HepG2 (cell line): ENCODE measurements around the gene GNG7. TPM values are rescaled to one million over a fixed set of nuclear protein-coding genes. Genes with fewer than 3 reads are reported as not detected.

ENCODE experiments used
- ATF3 ChIP-seq: sonication (generic); formaldehyde crosslinking; IDR thresholded peaks from 2 replicates; pipeline ENCODE4 v1.4.0; 2020; ENCODE audit warnings: missing genetic modification reagents
- CSRNP1 ChIP-seq: sonication (generic); formaldehyde crosslinking; IDR thresholded peaks from 2 replicates; pipeline ENCODE4 v1.8.1; 2023; ENCODE audit warnings: mild to moderate bottlenecking, missing genetic modification reagents
- GLI4 ChIP-seq: sonication (generic); formaldehyde crosslinking; IDR thresholded peaks from 2 replicates; pipeline ENCODE4 v1.5.1; 2020; ENCODE audit warnings: missing genetic modification reagents, mild to moderate bottlenecking, moderate library complexity, borderline replicate concordance
- HCFC1 ChIP-seq: fragments of 150-350 bp; IDR thresholded peaks from 2 replicates; pipeline ENCODE4 v1.6.1; 2014; ENCODE audit warnings: low read depth, low read length
- IRX3 ChIP-seq: sonication (generic); formaldehyde crosslinking; IDR thresholded peaks from 2 replicates; pipeline ENCODE4 v1.8.1; 2023; ENCODE audit warnings: mild to moderate bottlenecking, low read depth, missing genetic modification reagents, borderline replicate concordance
- KDM1A ChIP-seq: IDR thresholded peaks from 2 replicates; pipeline ENCODE4 v1.6.1; 2016; ENCODE audit warnings: missing compliant biosample characterization
- NFIB ChIP-seq: sonication (generic); formaldehyde crosslinking; IDR thresholded peaks from 2 replicates; pipeline ENCODE4 v1.9.0; 2021; ENCODE audit warnings: missing genetic modification reagents, mild to moderate bottlenecking, borderline replicate concordance
- NFKBIZ ChIP-seq: IDR thresholded peaks from 2 replicates; pipeline ENCODE4 v1.6.1; 2018; ENCODE audit warnings: missing genetic modification reagents, missing compliant biosample characterization
- NKX3-1 ChIP-seq: sonication (generic); formaldehyde crosslinking; IDR thresholded peaks from 2 replicates; pipeline ENCODE4 v1.5.0; 2020; ENCODE audit warnings: missing genetic modification reagents
- ONECUT2 ChIP-seq: sonication (generic); formaldehyde crosslinking; IDR thresholded peaks from 2 replicates; pipeline ENCODE4 v1.4.0; 2020; ENCODE audit warnings: missing genetic modification reagents
- PHF20 ChIP-seq: sonication (generic); formaldehyde crosslinking; IDR thresholded peaks from 2 replicates; pipeline ENCODE4 v1.5.0; 2020; ENCODE audit warnings: mild to moderate bottlenecking, missing genetic modification reagents
- RBM22 ChIP-seq: fragments of 200-400 bp; formaldehyde crosslinking; optimal IDR thresholded peaks from 2 replicates; pipeline ENCODE3; 2017; ENCODE audit warnings: mild to moderate bottlenecking, low read length, moderate library complexity
- RFXANK ChIP-seq: IDR thresholded peaks from 2 replicates; pipeline ENCODE4 v1.6.1; 2016
- SIX1 ChIP-seq: sonication (generic); formaldehyde crosslinking; IDR thresholded peaks from 2 replicates; pipeline ENCODE4 v1.4.0; 2020; ENCODE audit warnings: missing genetic modification reagents, borderline replicate concordance
- SMAD1 ChIP-seq: sonication (generic); formaldehyde crosslinking; IDR thresholded peaks from 2 replicates; pipeline ENCODE4 v1.4.0; 2020; ENCODE audit warnings: missing genetic modification reagents, low read depth, mild to moderate bottlenecking, borderline replicate concordance
- TBL1XR1 ChIP-seq: fragments of 150-350 bp; IDR thresholded peaks from 2 replicates; pipeline ENCODE4 v1.6.1; 2014; ENCODE audit warnings: borderline replicate concordance, low read length; ENCODE audit not compliant: partially characterized antibody
- ZBTB37 ChIP-seq: sonication (generic); formaldehyde crosslinking; IDR thresholded peaks from 2 replicates; pipeline ENCODE4 v1.4.0; 2020; ENCODE audit warnings: mild to moderate bottlenecking, missing genetic modification reagents
- ZNF383 ChIP-seq: sonication (generic); formaldehyde crosslinking; IDR thresholded peaks from 2 replicates; pipeline ENCODE4 v1.4.0; 2020; ENCODE audit warnings: missing genetic modification reagents, mild to moderate bottlenecking, borderline replicate concordance
- ZNF552 ChIP-seq: sonication (generic); formaldehyde crosslinking; IDR thresholded peaks from 2 replicates; pipeline ENCODE4 v1.9.0; 2022; ENCODE audit warnings: missing genetic modification reagents, mild to moderate bottlenecking, borderline replicate concordance
- ZNF597 ChIP-seq: sonication (generic); formaldehyde crosslinking; IDR thresholded peaks from 2 replicates; pipeline ENCODE4 v1.5.0; 2020; ENCODE audit warnings: missing genetic modification reagents
- ZNF615 ChIP-seq: sonication (generic); formaldehyde crosslinking; IDR thresholded peaks from 2 replicates; pipeline ENCODE4 v1.5.0; 2020; ENCODE audit warnings: mild to moderate bottlenecking, missing genetic modification reagents, borderline replicate concordance
- ZNF720 ChIP-seq: sonication (generic); formaldehyde crosslinking; IDR thresholded peaks from 2 replicates; pipeline ENCODE4 v1.4.0; 2020; ENCODE audit warnings: missing genetic modification reagents
- ZSCAN12 ChIP-seq: sonication (generic); formaldehyde crosslinking; IDR thresholded peaks from 2 replicates; pipeline ENCODE4 v1.9.0; 2021; ENCODE audit warnings: mild to moderate bottlenecking, missing genetic modification reagents
- ZSCAN5A ChIP-seq: sonication (generic); formaldehyde crosslinking; IDR thresholded peaks from 2 replicates; pipeline ENCODE4 v1.8.0; 2022; ENCODE audit warnings: mild to moderate bottlenecking, missing genetic modification reagents, borderline replicate concordance
- polyA plus RNA-seq, 8 experiments: library from polyadenylated mRNA; depleted of rRNA in 3 of 8; stranded (reverse) in 7 of 8; unstranded in 1 of 8; fragments of >200 nt; fragmentation: Illumina TruSeq in 4 of 8; extraction: Trizol in 4 of 8; gene quantifications; 2 replicates each; pipeline versions ENCODE4 v1.2.1 to v1.2.3, GENCODE V29; 2011 to 2016; ENCODE audit warnings: low read depth in 4 of 8, missing spikeins in 1 of 8, mixed read lengths in 1 of 8; ENCODE audit not compliant: insufficient read depth in 1 of 8
- total RNA-seq, 5 experiments: library from RNA; depleted of rRNA; stranded (reverse); fragments of >200 nt; fragmentation: Illumina TruSeq; extraction: Trizol; gene quantifications; 2 replicates each; pipeline ENCODE4 v1.2.3, GENCODE V29; 2016; ENCODE audit warnings: low read depth in 1 of 5

GNG7 gene
- total and polyA plus RNA-seq, 2 of the 13 experiments (the other 11 are each of a cell fraction or from before 2014, with no cell fraction given), result 1.4 to 3.3 TPM

- TF ChIP-seq ZSCAN5A (CRISPR knock-in tag) (peak; percentile 60; the same call in 1 of the 2 replicates), TBL1XR1 (peak; percentile 91), NKX3-1 (peak; percentile 54; the same call in 1 of the 2 replicates), NFKBIZ (CRISPR knock-in tag) (0 out of 2 replicates have a peak, but pooled peaks have one; percentile 17), RBM22 (peak; percentile 95), GLI4 (CRISPR knock-in tag) (0 out of 2 replicates have a peak, but pooled peaks have one; percentile 25), CSRNP1 (CRISPR knock-in tag) (peak; percentile 85; the same call in 1 of the 2 replicates), PHF20 (peak; percentile 42; the same call in 1 of the 2 replicates), IRX3 (CRISPR knock-in tag) (peak; percentile 33; the same call in 1 of the 2 replicates), ZNF552 (CRISPR knock-in tag) (peak; percentile 77; the same call in 1 of the 2 replicates), ONECUT2 (no peak), ZNF383 (CRISPR knock-in tag) (no peak), ZBTB37 (peak; percentile 76), NFIB (CRISPR knock-in tag) (no peak), HCFC1 (peak; percentile 41), RFXANK (CRISPR knock-in tag) (peak; percentile 68; the same call in 1 of the 2 replicates), ZNF720 (no peak), KDM1A (CRISPR knock-in tag) (no peak), SIX1 (peak; percentile 63; the same call in 1 of the 2 replicates), ZNF597 (CRISPR knock-in tag) (no peak), ATF3 (CRISPR knock-in tag) (no peak), ZNF615 (CRISPR knock-in tag) (peak; percentile 96), ZSCAN12 (CRISPR knock-in tag) (0 out of 2 replicates have a peak, but pooled peaks have one; percentile 87), SMAD1 (CRISPR knock-in tag) (0 out of 2 replicates have a peak, but pooled peaks have one; percentile 40)
Measured at GRCh38 chr19:2462635-2463421, 239.7 kb downstream of the GNG7 start (continued).
